ENCODE data around the gene DCDC2C.

The DCDC2C gene

GRCh38 chr2:3876221-3876620 lies 172.8 kb downstream of the DCDC2C start:
- ChIA-PET CTCF (no interaction called here), POLR2A (no interaction called here)
- H3K4me1 ChIP-seq (ENCODE audit: control insufficient read depth, insufficient read depth, low read length) = no peaks in the 10 kb centered on the region
- no peak overlapping the region for H3K27ac ChIP-seq (ENCODE audit: extremely low read depth, low read depth, low read length)
- H3K36me3 ChIP-seq (ENCODE audit: control insufficient read depth in 2 of 2, insufficient read depth in 1 of 2, low read length in 2 of 2) = no peaks in the 10 kb centered on the region
- no peaks in the 10 kb centered on the region for H3K9me3 ChIP-seq (ENCODE audit: control insufficient read depth, insufficient read depth, low read depth, low read length)
- H3K4me3 ChIP-seq (ENCODE audit: low read depth, low read length) = no peak overlapping the region
- TF ChIP-seq ZNF529 (tag by site-specific recombination; IDR thresholded peaks at IDR 0.05; ENCODE audit: insufficient replicate concordance) (no peak), ZBTB7A (tag by site-specific recombination; IDR thresholded peaks at IDR 0.05; ENCODE audit: low read depth) (no peak), KLF16 (tag by site-specific recombination; IDR thresholded peaks at IDR 0.05) (no peak), OSR2 (tag by site-specific recombination; IDR thresholded peaks at IDR 0.05) (no peak), KLF9 (tag by site-specific recombination; IDR thresholded peaks at IDR 0.05; ENCODE audit: low read depth) (no peak), ZNF138 (tag by site-specific recombination; IDR thresholded peaks at IDR 0.05; ENCODE audit: borderline replicate concordance) (no peak), ZNF645 (tag by site-specific recombination; IDR thresholded peaks at IDR 0.05) (no peak), ZNF404 (tag by site-specific recombination; IDR thresholded peaks at IDR 0.05) (no peak), RBAK (tag by site-specific recombination; IDR thresholded peaks at IDR 0.05) (no peak), GLI2 (tag by site-specific recombination; IDR thresholded peaks at IDR 0.05; ENCODE audit: borderline replicate concordance, low read depth) (no peak), ZNF266 (tag by site-specific recombination; IDR thresholded peaks at IDR 0.05; ENCODE audit: low read depth) (no peak), ZNF16 (tag by site-specific recombination; IDR thresholded peaks at IDR 0.05; ENCODE audit: low read depth) (no peak), PRDM1 (tag by site-specific recombination; IDR thresholded peaks at IDR 0.05) (no peak)

- no peaks in the 10 kb centered on the region for H3K36me3 ChIP-seq (ENCODE audit: control insufficient read depth in 2 of 2, insufficient read depth in 1 of 2, low read length in 2 of 2)
- no peaks in the 10 kb centered on the region for H3K9me3 ChIP-seq (ENCODE audit: control insufficient read depth, insufficient read depth, low read depth, low read length)
- no peak overlapping the region for H3K27ac ChIP-seq (ENCODE audit: extremely low read depth, low read depth, low read length)
- ChIA-PET CTCF (no interaction called here), POLR2A (no interaction called here)
- TF ChIP-seq ZNF184 (tag by site-specific recombination; IDR thresholded peaks at IDR 0.05) (no peak), ZNF777 (tag by site-specific recombination; IDR thresholded peaks at IDR 0.05; ENCODE audit: borderline replicate concordance) (no peak), ZNF624 (tag by site-specific recombination; IDR thresholded peaks at IDR 0.05) (no peak), ZNF596 (tag by site-specific recombination; IDR thresholded peaks at IDR 0.05) (no peak), ZNF585B (tag by site-specific recombination; IDR thresholded peaks at IDR 0.05) (no peak), SALL2 (tag by site-specific recombination; IDR thresholded peaks at IDR 0.05; ENCODE audit: borderline replicate concordance) (no peak), ZNF423 (tag by site-specific recombination; IDR thresholded peaks at IDR 0.05) (no peak), ZNF692 (tag by site-specific recombination; IDR thresholded peaks at IDR 0.05) (no peak), ZNF398 (tag by site-specific recombination; IDR thresholded peaks at IDR 0.05) (no peak), SP2 (tag by site-specific recombination; IDR thresholded peaks at IDR 0.05) (no peak), REPIN1 (tag by site-specific recombination; IDR thresholded peaks at IDR 0.05; ENCODE audit: low read depth) (no peak)
- H3K4me3 ChIP-seq (ENCODE audit: low read depth, low read length) = no peak overlapping the region
- no peaks in the 10 kb centered on the region for H3K4me1 ChIP-seq (ENCODE audit: control insufficient read depth, insufficient read depth, low read length)
Observed at GRCh38 chr2:3876685-3877084, 173.3 kb downstream of the DCDC2C start.

Data from HEK293 (cell line).